SHP77 (cell line): Measurements from ENCODE around the gene CSTPP1.
A peak's percentile ranks its signal among the peaks of the same experiment; 100 is the strongest.
"Not testable (repeated sequence)": the region's sequence is repeated elsewhere in the genome, so short reads cannot be mapped to it uniquely, and the experiment has no call there.

Source experiments
- DNase-seq, 2 experiments: peaks; one replicate each; lab custom pipeline; 2025; lab: John Stamatoyannopoulos, UW

CSTPP1 gene

GRCh38 chr11:46991391-46991790 lies 54.8 kb downstream of the CSTPP1 start:
- no peak for DNase-seq

GRCh38 chr11:46992386-46992785 lies 55.8 kb downstream of the CSTPP1 start:
- not testable (repeated sequence) for DNase-seq

GRCh38 chr11:46997796-46998195 lies 61.2 kb downstream of the CSTPP1 start:
- DNase-seq, result not testable (repeated sequence)

- no peak for DNase-seq
Measured at GRCh38 chr11:46999217-46999616, 62.7 kb downstream of the CSTPP1 start.

- no peak for DNase-seq
Measured at GRCh38 chr11:47000033-47000432, 63.5 kb downstream of the CSTPP1 start.

GRCh38 chr11:47001781-47002181 lies 65.2 kb downstream of the CSTPP1 start:
- DNase-seq, result peak in 1 of 2 experiments; percentile 10

- DNase-seq, result no peak
Measured at GRCh38 chr11:47002390-47002789, 65.8 kb downstream of the CSTPP1 start.

GRCh38 chr11:47003180-47003877 lies 66.8 kb downstream of the CSTPP1 start:
- DNase-seq, result no peak

GRCh38 chr11:47004595-47005033 lies 68.1 kb downstream of the CSTPP1 start:
- peak in 1 of 2 experiments; percentile 37 for DNase-seq

GRCh38 chr11:47005441-47005840 lies 68.9 kb downstream of the CSTPP1 start:
- no peak for DNase-seq

GRCh38 chr11:47007579-47007978 lies 71.0 kb downstream of the CSTPP1 start:
- DNase-seq, result no peak

- DNase-seq, result no peak
Measured at GRCh38 chr11:47010179-47010578, 73.6 kb downstream of the CSTPP1 start.

GRCh38 chr11:47014097-47014496 lies 77.5 kb downstream of the CSTPP1 start:
- no peak for DNase-seq

GRCh38 chr11:47018637-47019036 lies 82.1 kb downstream of the CSTPP1 start:
- no peak for DNase-seq

- no peak for DNase-seq
Measured at GRCh38 chr11:47020793-47021526, 84.4 kb downstream of the CSTPP1 start.

- DNase-seq, result no peak
Measured at GRCh38 chr11:47021527-47021818, 84.9 kb downstream of the CSTPP1 start.

- DNase-seq, result no peak
Measured at GRCh38 chr11:47021965-47022364, 85.4 kb downstream of the CSTPP1 start.

GRCh38 chr11:47028195-47029093 lies 91.9 kb downstream of the CSTPP1 start:
- no peak for DNase-seq

GRCh38 chr11:47033439-47033838 lies 96.9 kb downstream of the CSTPP1 start:
- DNase-seq, result no peak

GRCh38 chr11:47034091-47034490 lies 97.5 kb downstream of the CSTPP1 start:
- no peak for DNase-seq

- DNase-seq, result no peak
Measured at GRCh38 chr11:47035108-47035507, 98.5 kb downstream of the CSTPP1 start.

- DNase-seq, result no peak
Measured at GRCh38 chr11:47044119-47044518, 107.6 kb downstream of the CSTPP1 start.

- no peak for DNase-seq
Measured at GRCh38 chr11:47047972-47048371, 111.4 kb downstream of the CSTPP1 start.
